Urinary bladder (tissue), 4 donors: Measurements from ENCODE around the gene CEP76. TPM values are rescaled to one million over a fixed set of nuclear protein-coding genes. Genes with fewer than 3 reads are reported as not detected.
A peak's percentile ranks its signal among the peaks of the same experiment; 100 is the strongest.

ENCODE experiments used
- DNase-seq: peaks from one replicate; pipeline ENCODE4 v3.0.0-alpha.2; 2015; ENCODE audit errors: extremely low spot score
- H3K27ac ChIP-seq: one replicate; pipeline ENCODE4 v1.5.1; 2013; ENCODE audit warnings: low read depth, mild to moderate bottlenecking, moderate library complexity
- H3K36me3 ChIP-seq: one replicate; pipeline ENCODE4 v1.6.1; 2013; ENCODE audit warnings: mild to moderate bottlenecking, moderate library complexity; ENCODE audit not compliant: insufficient read depth
- H3K4me1 ChIP-seq: one replicate; pipeline ENCODE4 v1.6.1; 2013; ENCODE audit warnings: mild to moderate bottlenecking, moderate library complexity; ENCODE audit not compliant: insufficient read depth
- H3K4me3 ChIP-seq: one replicate; pipeline ENCODE4 v1.5.1; 2013; ENCODE audit warnings: low read depth, low read length
- WGBS: extraction: QIAGEN DNeasy Blood & Tissue Kit; methylation state at CpG from one replicate; pipeline ENCODE4 v1.1.7; 2013; 5-methylcytosine and 5-hydroxymethylcytosine counted together
- polyA plus RNA-seq: library from polyadenylated mRNA; stranded (reverse); fragments of 200-250 nt; gene quantifications from one replicate; pipeline ENCODE4 v1.2.3, GENCODE V29; 2013
- total RNA-seq: library from RNA; depleted of rRNA; stranded (reverse); fragments of >200 nt; gene quantifications from one replicate; pipeline ENCODE4 v1.2.3, GENCODE V29; 2014
- donor health status: healthy with polysubstance abuse.
- donor health status: healthy.

Gene CEP76
- total and polyA plus RNA-seq, 2 donors, result 4.4 to 14.3 TPM

GRCh38 chr18:12737243-12737902, 34.9 kb upstream of the CEP76 start:
- Histone ChIP-seq H3K27ac (no peak overlapping the region), H3K36me3 (no peaks in the 10 kb centered on the region), H3K4me1 (no peaks in the 10 kb centered on the region), H3K4me3 (no peak overlapping the region)
- 83% methylated on average over 19 of the region's 19 CpGs for WGBS
- no peak for DNase-seq

- Histone ChIP-seq H3K36me3 (no peaks in the 10 kb centered on the region), H3K4me1 (no peaks in the 10 kb centered on the region), H3K27ac (no peak overlapping the region), H3K4me3 (no peak overlapping the region)
- 68% methylated on average over 14 of the region's 14 CpGs for WGBS
- no peak for DNase-seq
Observed at GRCh38 chr18:12726774-12727550, 24.4 kb upstream of the CEP76 start.

- DNase-seq, result no peak
- no peaks in the 10 kb centered on the region for H3K36me3 ChIP-seq
Observed at GRCh38 chr18:12726331-12726730, 23.8 kb upstream of the CEP76 start.

GRCh38 chr18:12722731-12723130, 20.2 kb upstream of the CEP76 start:
- Histone ChIP-seq H3K4me1 (no peaks in the 10 kb centered on the region), H3K4me3 (no peak overlapping the region), H3K36me3 (no peaks in the 10 kb centered on the region), H3K27ac (no peak overlapping the region)
- 82% methylated on average over 7 of the region's 7 CpGs for WGBS
- no peak for DNase-seq

More at GRCh38 chr18:12726331-12726730, 23.8 kb upstream of the CEP76 start:
- Histone ChIP-seq H3K4me1 (no peaks in the 10 kb centered on the region), H3K27ac (no peak overlapping the region), H3K4me3 (no peak overlapping the region)
- 68% methylated on average over 4 of the region's 4 CpGs for WGBS

GRCh38 chr18:12721495-12722275, 19.2 kb upstream of the CEP76 start:
- 89% methylated on average over 5 of the region's 5 CpGs for WGBS
- no peak for DNase-seq
- Histone ChIP-seq H3K4me1 (no peaks in the 10 kb centered on the region), H3K4me3 (no peak overlapping the region), H3K27ac (no peak overlapping the region), H3K36me3 (no peaks in the 10 kb centered on the region)

GRCh38 chr18:12711446-12711845, 8.9 kb upstream of the CEP76 start:
- Histone ChIP-seq H3K4me1 (no peaks in the 10 kb centered on the region), H3K27ac (no peak overlapping the region), H3K36me3 (peaks cover 9% of the 10 kb centered on the region), H3K4me3 (no peak overlapping the region)
- DNase-seq, result no peak
- 97% methylated on average over 5 of the region's 5 CpGs for WGBS

GRCh38 chr18:12703664-12704063, 1.1 kb upstream of the CEP76 start:
- peaks cover 2% of the 10 kb centered on the region for H3K36me3 ChIP-seq
- peaks cover 2% of the 10 kb centered on the region for H3K4me1 ChIP-seq
- H3K4me3 ChIP-seq, result peak overlapping the region; percentile 81
- no peak for DNase-seq
- WGBS, result 2% methylated on average over 2 of the region's 2 CpGs
- no peak overlapping the region for H3K27ac ChIP-seq

GRCh38 chr18:12703096-12703567, 609 bp upstream of the CEP76 start:
- Histone ChIP-seq H3K4me1 (peaks cover 2% of the 10 kb centered on the region), H3K4me3 (peak overlapping the region; percentile 81), H3K27ac (peak overlapping the region; percentile 98), H3K36me3 (peaks cover 2% of the 10 kb centered on the region)
- DNase-seq, result no peak
- WGBS, result under 1% methylated on average over 28 of the region's 28 CpGs

GRCh38 chr18:12701161-12701560, 1.4 kb downstream of the CEP76 start:
- peak overlapping the region; percentile 10 for H3K27ac ChIP-seq
- DNase-seq, result no peak
- WGBS, result 71% methylated on average over 3 of the region's 3 CpGs
- peak overlapping the region; percentile 81 for H3K4me3 ChIP-seq
- peaks cover 2% of the 10 kb centered on the region for H3K4me1 ChIP-seq
- H3K36me3 ChIP-seq, result no peaks in the 10 kb centered on the region

GRCh38 chr18:12699747-12700146, 2.8 kb downstream of the CEP76 start:
- no peak for DNase-seq
- Histone ChIP-seq H3K27ac (no peak overlapping the region), H3K4me3 (no peak overlapping the region), H3K4me1 (peaks cover 2% of the 10 kb centered on the region), H3K36me3 (no peaks in the 10 kb centered on the region)
- 89% methylated on average over 2 of the region's 2 CpGs for WGBS

GRCh38 chr18:12694032-12694431, 8.5 kb downstream of the CEP76 start:
- WGBS, result 83% methylated on average over 2 of the region's 2 CpGs
- no peak overlapping the region for H3K27ac ChIP-seq
- no peaks in the 10 kb centered on the region for H3K4me1 ChIP-seq
- no peak for DNase-seq
- H3K36me3 ChIP-seq, result no peaks in the 10 kb centered on the region
- no peak overlapping the region for H3K4me3 ChIP-seq

- 89% methylated on average over 9 of the region's 9 CpGs for WGBS
- DNase-seq, result no peak
- H3K27ac ChIP-seq, result no peak overlapping the region
- H3K36me3 ChIP-seq, result no peaks in the 10 kb centered on the region
- H3K4me3 ChIP-seq, result no peak overlapping the region
- H3K4me1 ChIP-seq, result no peaks in the 10 kb centered on the region
Observed at GRCh38 chr18:12692206-12692605, 10.3 kb downstream of the CEP76 start.

- Histone ChIP-seq H3K36me3 (no peaks in the 10 kb centered on the region), H3K4me3 (no peak overlapping the region), H3K4me1 (no peaks in the 10 kb centered on the region), H3K27ac (no peak overlapping the region)
- WGBS, result 84% methylated on average over 4 of the region's 4 CpGs
- no peak for DNase-seq
Observed at GRCh38 chr18:12689256-12689850, 13.2 kb downstream of the CEP76 start.
